Ovary (tissue), 3 donors: ENCODE results near the gene GAGE13.
"Not testable (repeated sequence)": the region's sequence is repeated elsewhere in the genome, so short reads cannot be mapped to it uniquely, and the experiment has no call there.

Experiments
- EP300 ChIP-seq: sonication (generic); formaldehyde crosslinking; IDR thresholded peaks from one replicate; pipeline ENCODE4 v1.6.1; 2017; ENCODE audit warnings: antibody characterized with exemption
- POLR2A ChIP-seq: fragments of 450-650 bp; IDR thresholded peaks from one replicate; pipeline ENCODE4 v1.6.1; 2017; ENCODE audit warnings: antibody characterized with exemption, mild to moderate bottlenecking, moderate library complexity
- TF ChIP-seq, protein P1 (sequence below), 3 donors: fragments of 450-650 bp in 2 of 3; fragments of 200-600 bp in 1 of 3; IDR thresholded peaks; one replicate each; pipeline versions ENCODE4 v1.5.1 to v1.8.0; 2016 to 2022; ENCODE audit warnings: antibody characterized with exemption in 3 of 3, mild to moderate bottlenecking in 1 of 3
- donor health status: DM: no; HTN: no; CAD: no.

DNA sequence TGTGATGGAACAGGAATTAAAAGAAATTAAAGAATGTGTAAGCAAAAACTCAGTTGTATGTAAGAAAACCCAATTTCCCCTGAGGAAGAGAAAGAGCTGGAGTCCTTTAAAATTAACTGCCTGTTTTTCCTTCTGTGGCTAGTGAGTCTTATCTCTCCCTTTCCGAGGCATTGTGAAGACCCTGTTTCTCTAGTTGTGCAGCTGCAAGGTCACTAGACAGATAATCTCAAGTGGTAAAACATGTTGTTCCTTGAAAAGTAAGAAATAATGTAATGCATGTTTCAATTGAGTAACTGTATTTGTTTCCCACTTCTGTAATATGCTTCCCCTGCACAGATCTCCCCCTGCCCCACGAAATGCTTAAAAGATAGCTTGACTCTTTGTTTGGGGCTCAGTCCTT lies 23.6 kb upstream of the GAGE13 start:
- TF ChIP-seq, protein P1, sequence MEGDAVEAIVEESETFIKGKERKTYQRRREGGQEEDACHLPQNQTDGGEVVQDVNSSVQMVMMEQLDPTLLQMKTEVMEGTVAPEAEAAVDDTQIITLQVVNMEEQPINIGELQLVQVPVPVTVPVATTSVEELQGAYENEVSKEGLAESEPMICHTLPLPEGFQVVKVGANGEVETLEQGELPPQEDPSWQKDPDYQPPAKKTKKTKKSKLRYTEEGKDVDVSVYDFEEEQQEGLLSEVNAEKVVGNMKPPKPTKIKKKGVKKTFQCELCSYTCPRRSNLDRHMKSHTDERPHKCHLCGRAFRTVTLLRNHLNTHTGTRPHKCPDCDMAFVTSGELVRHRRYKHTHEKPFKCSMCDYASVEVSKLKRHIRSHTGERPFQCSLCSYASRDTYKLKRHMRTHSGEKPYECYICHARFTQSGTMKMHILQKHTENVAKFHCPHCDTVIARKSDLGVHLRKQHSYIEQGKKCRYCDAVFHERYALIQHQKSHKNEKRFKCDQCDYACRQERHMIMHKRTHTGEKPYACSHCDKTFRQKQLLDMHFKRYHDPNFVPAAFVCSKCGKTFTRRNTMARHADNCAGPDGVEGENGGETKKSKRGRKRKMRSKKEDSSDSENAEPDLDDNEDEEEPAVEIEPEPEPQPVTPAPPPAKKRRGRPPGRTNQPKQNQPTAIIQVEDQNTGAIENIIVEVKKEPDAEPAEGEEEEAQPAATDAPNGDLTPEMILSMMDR (IDR thresholded peaks at IDR 0.05): not testable (repeated sequence)
- not testable (repeated sequence) for TF ChIP-seq POLR2A, EP300
